Measurements from ENCODE around the gene SLC50A1.
"Not testable (repeated sequence)": the region's sequence is repeated elsewhere in the genome, so short reads cannot be mapped to it uniquely, and the experiment has no call there.

SLC50A1 gene

GRCh38 chr1:155137154-155137949 lies 1.7 kb downstream of the SLC50A1 start:
- no peak for DNase-seq

- peak; percentile 35 for DNase-seq
Measured at GRCh38 chr1:155139895-155140629, 4.4 kb downstream of the SLC50A1 start, which contains the start of gene DPM3. DPM3 (minus strand) TSS chr1:155140531; CDS start chr1:155140240, 291 bp downstream.

GRCh38 chr1:155140630-155140953 lies 4.9 kb downstream of the SLC50A1 start:
- DNase-seq: no peak

- DNase-seq: no peak
Measured at GRCh38 chr1:155141749-155142148, 6.1 kb downstream of the SLC50A1 start.

GRCh38 chr1:155145491-155145890 lies 9.8 kb downstream of the SLC50A1 start:
- no peak for DNase-seq

- DNase-seq: not testable (repeated sequence)
Measured at GRCh38 chr1:155155996-155156643, 20.5 kb downstream of the SLC50A1 start.

- no peak for DNase-seq
Measured at GRCh38 chr1:155158991-155159390, 23.3 kb downstream of the SLC50A1 start.

GRCh38 chr1:155160128-155160527 lies 24.5 kb downstream of the SLC50A1 start:
- no peak for DNase-seq

GRCh38 chr1:155162631-155163030 lies 27.0 kb downstream of the SLC50A1 start:
- DNase-seq: not testable (repeated sequence)

GRCh38 chr1:155163785-155164184 lies 28.1 kb downstream of the SLC50A1 start:
- DNase-seq: not testable (repeated sequence)

- DNase-seq: not testable (repeated sequence)
Measured at GRCh38 chr1:155164625-155165024, 29.0 kb downstream of the SLC50A1 start.

- DNase-seq: no peak
Measured at GRCh38 chr1:155166051-155166470, 30.4 kb downstream of the SLC50A1 start.

- no peak for DNase-seq
Measured at GRCh38 chr1:155166471-155167165, 31.0 kb downstream of the SLC50A1 start.

GRCh38 chr1:155167166-155168104 lies 31.8 kb downstream of the SLC50A1 start:
- DNase-seq: peak; percentile 37

- DNase-seq: not testable (repeated sequence)
Measured at GRCh38 chr1:155168105-155168445, 32.4 kb downstream of the SLC50A1 start.

GRCh38 chr1:155168456-155169210 lies 33.0 kb downstream of the SLC50A1 start:
- no peak for DNase-seq

GRCh38 chr1:155169541-155169940 lies 33.9 kb downstream of the SLC50A1 start:
- no peak for DNase-seq

GRCh38 chr1:155170101-155170785 lies 34.6 kb downstream of the SLC50A1 start:
- no peak for DNase-seq

GRCh38 chr1:155170806-155171205 lies 35.2 kb downstream of the SLC50A1 start:
- no peak for DNase-seq

Data from SIG-M5 (cell line).